ENCODE results near the gene G6PD. TPM values are rescaled to one million over a fixed set of nuclear protein-coding genes. Genes with fewer than 3 reads are reported as not detected.

The G6PD gene
- total RNA-seq, 1 experiment from 2014 or later = 72.8 TPM

- TF ChIP-seq IRF1 (CRISPR knock-in tag; IDR thresholded peaks at IDR 0.05) (no peak), ATF1 (CRISPR knock-in tag; IDR thresholded peaks at IDR 0.05) (no peak), USF2 (CRISPR knock-in tag; IDR thresholded peaks at IDR 0.05) (peak; percentile 67), ZNF263 (CRISPR knock-in tag; IDR thresholded peaks at IDR 0.05; ENCODE audit: low read depth) (no peak)
Observed at GRCh38 chrX:154516656-154517100, 30.0 kb downstream of the G6PD start (continued).

- H3K4me1 Mint-ChIP-seq = peaks cover 14% of the 10 kb centered on the region
- H3K36me3 Mint-ChIP-seq = 0 out of 2 replicates have a peak, but pooled peaks cover under 1% of the 10 kb centered on the region
- POLR2A ChIA-PET = interaction anchor here (0.5 to 2.5 kb wide), 4 partner anchors 11 to 792 kb away, joined by 5 to 13 read pairs (median 8); partner anchors contain the start of genes BCAP31, SLC10A3 and UBL4A
- H3K9me3 Mint-ChIP-seq = no peaks in the 10 kb centered on the region
- H3K4me3 Mint-ChIP-seq = peak within 1 kb of the TSS; percentile 74
- DNase-seq (ENCODE audit: low spot score) (peak; percentile 92), ATAC-seq (peak; percentile 96)
- CTCF ChIA-PET = interaction anchor here (1.6 to 2.1 kb wide), 2 partner anchors 11 kb away, joined by 3 to 12 read pairs; no protein-coding TSS in a partner anchor
- H3K27ac Mint-ChIP-seq = peak within 1 kb of the TSS; percentile 97
- no peak for TF ChIP-seq ATF1 (CRISPR knock-in tag; IDR thresholded peaks at IDR 0.05)
- TF ChIP-seq SP1 (CRISPR knock-in tag; conservative IDR thresholded peaks at IDR 0.05) = peak; percentile 57; the same call in 1 of the 2 replicates
- peaks cover 17% of the 10 kb centered on the region for H3K27me3 Mint-ChIP-seq (ENCODE audit: low read depth)
Observed at GRCh38 chrX:154515966-154516655, 30.5 kb downstream of the G6PD start, which contains the start of gene FAM3A. FAM3A (minus strand) TSS chrX:154516232; CDS start chrX:154515772, 460 bp downstream.

- CTCF ChIA-PET = interaction anchor here (1.6 kb wide), 1 partner anchor 12 kb away, joined by 3 read pairs; no protein-coding TSS in a partner anchor
- H3K4me3 Mint-ChIP-seq = peak overlapping the region; percentile 73
- peaks cover 5% of the 10 kb centered on the region; the same call in 1 of the 2 replicates for H3K36me3 Mint-ChIP-seq
- H3K27me3 Mint-ChIP-seq (ENCODE audit: low read depth) = peaks cover 11% of the 10 kb centered on the region; the same call in 1 of the 2 replicates
- TF ChIP-seq PRRX2 (CRISPR knock-in tag; IDR thresholded peaks at IDR 0.05) (no peak), ZNF396 (CRISPR knock-in tag; IDR thresholded peaks at IDR 0.05; ENCODE audit: borderline replicate concordance) (no peak), MAX (CRISPR knock-in tag; IDR thresholded peaks at IDR 0.05) (no peak), NR1H2 (CRISPR knock-in tag; IDR thresholded peaks at IDR 0.05) (no peak)
- H3K4me1 Mint-ChIP-seq = peaks cover 14% of the 10 kb centered on the region
- H3K27ac Mint-ChIP-seq = no peak overlapping the region
- no peak for DNase-seq (ENCODE audit: low spot score)
- POLR2A ChIA-PET = no interaction called here
- no peaks in the 10 kb centered on the region for H3K9me3 Mint-ChIP-seq
- ATAC-seq = no peak
Observed at GRCh38 chrX:154515090-154515965, 31.3 kb downstream of the G6PD start.

- Mint-ChIP-seq H3K27me3 (ENCODE audit: low read depth) (peaks cover 3% of the 10 kb centered on the region; the same call in 1 of the 2 replicates), H3K9me3 (no peaks in the 10 kb centered on the region), H3K27ac (peak overlapping the region; percentile 65; the same call in 1 of the 2 replicates), H3K36me3 (peaks cover 15% of the 10 kb centered on the region), H3K4me1 (peaks cover 14% of the 10 kb centered on the region), H3K4me3 (peak overlapping the region; percentile 34; the same call in 1 of the 2 replicates)
- no peak for TF ChIP-seq TP53 (CRISPR knock-in tag; IDR thresholded peaks at IDR 0.05)
- TF ChIP-seq FOXP1 (CRISPR knock-in tag; IDR thresholded peaks at IDR 0.05; ENCODE audit: borderline replicate concordance) = no peak
- no peak for TF ChIP-seq ZBTB21 (CRISPR knock-in tag; IDR thresholded peaks at IDR 0.05; ENCODE audit: borderline replicate concordance)
- TF ChIP-seq CTCF (IDR thresholded peaks at IDR 0.05) = no peak
- TF ChIP-seq STAT6 (CRISPR knock-in tag; conservative IDR thresholded peaks at IDR 0.05; ENCODE audit: low read depth) = no peak
- TF ChIP-seq CREM (CRISPR knock-in tag; IDR thresholded peaks at IDR 0.05) = no peak
- no peak for TF ChIP-seq FOXJ3 (CRISPR knock-in tag; IDR thresholded peaks at IDR 0.05; ENCODE audit: borderline replicate concordance)
- no peak for TF ChIP-seq ZNF396 (CRISPR knock-in tag; IDR thresholded peaks at IDR 0.05; ENCODE audit: borderline replicate concordance)
- ATAC-seq = no peak
- CTCF ChIA-PET = no interaction called here
- POLR2A ChIA-PET = no interaction called here
- DNase-seq (ENCODE audit: low spot score) = no peak
Observed at GRCh38 chrX:154513716-154514115, 32.9 kb downstream of the G6PD start.
